Naive thymus-derived CD4-positive, alpha-beta T cell (primary cell): ENCODE data around the gene UGT2B17. TPM values are rescaled to one million over a fixed set of nuclear protein-coding genes. Genes with fewer than 3 reads are reported as not detected.

Experiments
- ATAC-seq: fragments of 150-1000 bp; cut with Tn5 transposase; 2 replicates; pipeline ENCODE4 v1.10.0; 2021; ENCODE audit warnings: mild to moderate bottlenecking, moderate library complexity
- CTCF ChIA-PET: fragments of 350-600 bp; sonication (Branson Sonifier 250); formaldehyde crosslinking; loops from one replicate; lab custom pipeline; 2021; ENCODE audit warnings: antibody characterized with exemption; lab: Charles Lee
- POLR2A ChIA-PET: fragments of 350-600 bp; sonication (Branson Sonifier 250); formaldehyde crosslinking; loops from one replicate; lab custom pipeline; 2021; ENCODE audit warnings: antibody characterized with exemption, inconsistent platforms; lab: Charles Lee
- DNase-seq, 9 donors: peaks; one replicate each; pipeline versions ENCODE4 v3.0.0 to v3.0.0-alpha.2; 2020 to 2022; ENCODE audit warnings: mixed read lengths in 1 of 9
- H3K27ac ChIP-seq: one replicate; pipeline ENCODE4 v1.7.0; 2013; ENCODE audit warnings: mild to moderate bottlenecking, low read depth, low read length, moderate library complexity
- H3K27me3 ChIP-seq, 2 donors: one replicate each; pipeline ENCODE4 v1.7.0; 2013; ENCODE audit warnings: low read length in 2 of 2, mild to moderate bottlenecking in 2 of 2, moderate library complexity in 2 of 2; ENCODE audit not compliant: control insufficient read depth in 2 of 2, insufficient read depth in 2 of 2
- H3K36me3 ChIP-seq, 3 experiments: 1 replicate in 2 of 3; 2 replicates in 1 of 3; pipeline ENCODE4 v1.7.0; 2013; ENCODE audit warnings: low read length in 3 of 3, mild to moderate bottlenecking in 3 of 3, moderate library complexity in 1 of 3; ENCODE audit not compliant: insufficient read depth in 3 of 3, control insufficient read depth in 2 of 3
- H3K4me1 ChIP-seq, 2 donors: one replicate each; pipeline ENCODE4 v1.7.0; 2013; ENCODE audit warnings: low read length in 2 of 2, mild to moderate bottlenecking in 2 of 2, moderate library complexity in 1 of 2; ENCODE audit not compliant: control insufficient read depth in 2 of 2, insufficient read depth in 2 of 2
- H3K4me3 ChIP-seq: 2 replicates; pipeline ENCODE4 v1.7.0; 2013; ENCODE audit warnings: mild to moderate bottlenecking, low read length
- H3K9me3 ChIP-seq, 3 experiments: 1 replicate in 2 of 3; 2 replicates in 1 of 3; pipeline ENCODE4 v1.7.0; 2013; ENCODE audit warnings: low read length in 3 of 3; ENCODE audit not compliant: control insufficient read depth in 2 of 3
- H3K27ac Mint-ChIP-seq, 9 donors: one replicate each; pipeline ENCODE4 v1.8.0; 2020 to 2022; ENCODE audit warnings: mixed read lengths in 9 of 9, mild to moderate bottlenecking in 8 of 9, moderate library complexity in 5 of 9, inconsistent platforms in 2 of 9
- H3K27me3 Mint-ChIP-seq, 5 donors: one replicate each; pipeline ENCODE4 v1.8.0; 2021 to 2022; ENCODE audit warnings: mixed read lengths in 5 of 5, mild to moderate bottlenecking in 1 of 5
- H3K36me3 Mint-ChIP-seq, 5 donors: one replicate each; pipeline ENCODE4 v1.8.0; 2020 to 2022; ENCODE audit warnings: mixed read lengths in 5 of 5, mild to moderate bottlenecking in 3 of 5, inconsistent platforms in 1 of 5
- H3K4me1 Mint-ChIP-seq, 7 donors: one replicate each; pipeline ENCODE4 v1.8.0; 2020 to 2022; ENCODE audit warnings: mixed read lengths in 7 of 7, mild to moderate bottlenecking in 3 of 7, inconsistent platforms in 1 of 7
- H3K4me3 Mint-ChIP-seq, 10 donors: one replicate each; pipeline ENCODE4 v1.8.0; 2020 to 2022; ENCODE audit warnings: mild to moderate bottlenecking in 10 of 10, mixed read lengths in 10 of 10, moderate library complexity in 6 of 10, inconsistent platforms in 2 of 10
- H3K9me3 Mint-ChIP-seq, 11 donors: one replicate each; pipeline ENCODE4 v1.8.0; 2020 to 2022; ENCODE audit warnings: mixed read lengths in 11 of 11, mild to moderate bottlenecking in 4 of 11, inconsistent platforms in 1 of 11, moderate library complexity in 1 of 11
- intact Hi-C, 2 donors: fragments of 100-400 bp; cut with micrococcal nuclease; formaldehyde crosslinking; loops; one replicate each; pipeline ENCODE4 v1.15.1; 2023
- polyA plus RNA-seq, 2 donors: library from polyadenylated mRNA; unstranded; fragments of 300-500 nt; fragmentation: Illumina TruSeq; gene quantifications; one replicate each; pipeline ENCODE4 v1.2.3, GENCODE V29; 2021
- total RNA-seq, 6 experiments: library from RNA in 5 of 6; stranded (reverse) in 5 of 6; gene quantifications; 1 replicate in 5 of 6; 2 replicates in 1 of 6; pipeline ENCODE4 v1.2.3 and lab custom pipeline; 2021 to 2026

The UGT2B17 gene
- total and polyA plus RNA-seq, 7 experiments from 2014 or later: 0.27 TPM; not detected in 6

GRCh38 chr4:68494688-68495087, 81.4 kb downstream of the UGT2B17 start:
- Mint-ChIP-seq H3K9me3 (no peaks in the 10 kb centered on the region), H3K27me3 (no peaks in the 10 kb centered on the region), H3K4me3 (no peak overlapping the region), H3K4me1 (peaks cover 4 to 22% (median 11%) of the 10 kb centered on the region in 7 donors), H3K27ac (peak overlapping the region in 1 of 9 donors; percentile 32), H3K36me3 (no peaks in the 10 kb centered on the region)
- Histone ChIP-seq H3K36me3 (no peaks in the 10 kb centered on the region), H3K27me3 (no peaks in the 10 kb centered on the region), H3K9me3 (no peaks in the 10 kb centered on the region), H3K4me3 (no peak overlapping the region), H3K27ac (no peak overlapping the region), H3K4me1 (no peaks in the 10 kb centered on the region)
- CTCF ChIA-PET: interaction anchor here (0.6 kb wide), 1 partner anchor 37 kb away, joined by 3 read pairs; no protein-coding TSS in a partner anchor
- no peak for DNase-seq
- no peak for ATAC-seq
- POLR2A ChIA-PET: no interaction called here
- intact Hi-C loops: loop anchor here in 1 of 2 donors (5.0 kb wide), 2 partner anchors 117 to 1193 kb away; no protein-coding TSS in a partner anchor

- no peak for DNase-seq
- H3K27me3 Mint-ChIP-seq: peaks cover 0 to under 1% (median 0%) of the 10 kb centered on the region in 5 donors
- CTCF ChIA-PET: no interaction called here
These were observed 85.2 kb downstream of the UGT2B17 start for GRCh38 chr4:68490826-68491457.

GRCh38 chr4:68489338-68489737, 86.8 kb downstream of the UGT2B17 start:
- Histone ChIP-seq H3K4me1 (no peaks in the 10 kb centered on the region), H3K4me3 (no peak overlapping the region), H3K27ac (no peak overlapping the region), H3K9me3 (no peaks in the 10 kb centered on the region), H3K27me3 (no peaks in the 10 kb centered on the region), H3K36me3 (no peaks in the 10 kb centered on the region)
- H3K27ac Mint-ChIP-seq: no peak overlapping the region
- H3K36me3 Mint-ChIP-seq: no peaks in the 10 kb centered on the region
- intact Hi-C loops: no loop called here
- peaks cover 1 to 12% (median 6%) of the 10 kb centered on the region in 7 donors for H3K4me1 Mint-ChIP-seq
- ChIA-PET POLR2A (no interaction called here), CTCF (interaction anchor here (0.6 kb wide), 2 partner anchors 151 to 1300 kb away, joined by 3 read pairs; no protein-coding TSS in a partner anchor)
- ATAC-seq (no peak), DNase-seq (no peak)
- no peaks in the 10 kb centered on the region for H3K9me3 Mint-ChIP-seq
- H3K27me3 Mint-ChIP-seq: peaks cover 0 to 2% (median 0%) of the 10 kb centered on the region in 5 donors
- H3K4me3 Mint-ChIP-seq: no peak overlapping the region

More at GRCh38 chr4:68490826-68491457, 85.2 kb downstream of the UGT2B17 start:
- H3K36me3 Mint-ChIP-seq: no peaks in the 10 kb centered on the region
- no peak overlapping the region for H3K4me3 ChIP-seq
- H3K27ac ChIP-seq: no peak overlapping the region
- H3K27ac Mint-ChIP-seq: no peak overlapping the region
- POLR2A ChIA-PET: no interaction called here
- no peaks in the 10 kb centered on the region for H3K9me3 ChIP-seq
- no peaks in the 10 kb centered on the region for H3K36me3 ChIP-seq
- intact Hi-C loops: no loop called here
- H3K4me3 Mint-ChIP-seq: no peak overlapping the region
- no peaks in the 10 kb centered on the region for H3K9me3 Mint-ChIP-seq
- H3K4me1 Mint-ChIP-seq: peaks cover 4 to 16% (median 11%) of the 10 kb centered on the region in 7 donors
- H3K4me1 ChIP-seq: no peaks in the 10 kb centered on the region
- H3K27me3 ChIP-seq: no peaks in the 10 kb centered on the region
- ATAC-seq: no peak

Other genes with a start within 250 kb of the UGT2B17 start
- 100 to 1,000 TPM in 4 of 5 experiments, 10 to 100 TPM in 1; 99.4 to 254 (median 219) TPM for gene YTHDC1, start 226.2 kb downstream of the UGT2B17 start, total RNA-seq
- 10 to 100 TPM; 26.9 to 31.0 TPM for gene YTHDC1, start 226.2 kb downstream of the UGT2B17 start, polyA plus RNA-seq
- gene TMPRSS11E, start 128.9 kb downstream of the UGT2B17 start, total RNA-seq: not detected
- not detected for gene TMPRSS11E, start 128.9 kb downstream of the UGT2B17 start, polyA plus RNA-seq
- not detected for gene UGT2B15, start 94.3 kb upstream of the UGT2B17 start, total RNA-seq
- gene UGT2B15, start 94.3 kb upstream of the UGT2B17 start, polyA plus RNA-seq: not detected
- not detected for gene UGT2B10, start 239.7 kb upstream of the UGT2B17 start, total RNA-seq
- not detected for gene UGT2B10, start 239.7 kb upstream of the UGT2B17 start, polyA plus RNA-seq